Glomerular visceral epithelial cell (primary cell): ENCODE data around the gene TAOK1.
"Not testable (repeated sequence)": the region's sequence is repeated elsewhere in the genome, so short reads cannot be mapped to it uniquely, and the experiment has no call there.

Experiments used
- DNase-seq: peaks from one replicate; pipeline ENCODE4 v3.0.0-alpha.2; 2016; ENCODE audit errors: extremely low spot score

TAOK1 gene

DNA sequence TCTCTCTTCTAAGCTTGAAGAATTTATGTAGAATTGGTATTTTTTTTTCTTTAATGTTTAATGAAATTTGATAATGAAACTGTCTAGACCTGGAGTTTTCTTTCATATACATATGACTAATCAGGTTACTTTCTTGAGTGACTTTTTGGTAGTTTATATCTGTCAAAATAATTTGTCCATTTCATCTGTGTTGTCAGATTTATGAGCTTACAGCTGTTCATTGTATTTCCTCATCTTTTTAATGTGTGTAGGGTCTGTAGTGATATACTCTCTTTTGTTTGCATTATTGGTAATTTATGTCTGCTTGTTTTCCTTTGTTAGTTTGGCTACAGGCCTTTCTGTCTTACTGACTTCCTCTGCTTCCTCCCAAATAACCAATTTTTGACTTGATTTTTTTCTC lies 55.7 kb downstream of the TAOK1 start:
- DNase-seq = no peak

DNA sequence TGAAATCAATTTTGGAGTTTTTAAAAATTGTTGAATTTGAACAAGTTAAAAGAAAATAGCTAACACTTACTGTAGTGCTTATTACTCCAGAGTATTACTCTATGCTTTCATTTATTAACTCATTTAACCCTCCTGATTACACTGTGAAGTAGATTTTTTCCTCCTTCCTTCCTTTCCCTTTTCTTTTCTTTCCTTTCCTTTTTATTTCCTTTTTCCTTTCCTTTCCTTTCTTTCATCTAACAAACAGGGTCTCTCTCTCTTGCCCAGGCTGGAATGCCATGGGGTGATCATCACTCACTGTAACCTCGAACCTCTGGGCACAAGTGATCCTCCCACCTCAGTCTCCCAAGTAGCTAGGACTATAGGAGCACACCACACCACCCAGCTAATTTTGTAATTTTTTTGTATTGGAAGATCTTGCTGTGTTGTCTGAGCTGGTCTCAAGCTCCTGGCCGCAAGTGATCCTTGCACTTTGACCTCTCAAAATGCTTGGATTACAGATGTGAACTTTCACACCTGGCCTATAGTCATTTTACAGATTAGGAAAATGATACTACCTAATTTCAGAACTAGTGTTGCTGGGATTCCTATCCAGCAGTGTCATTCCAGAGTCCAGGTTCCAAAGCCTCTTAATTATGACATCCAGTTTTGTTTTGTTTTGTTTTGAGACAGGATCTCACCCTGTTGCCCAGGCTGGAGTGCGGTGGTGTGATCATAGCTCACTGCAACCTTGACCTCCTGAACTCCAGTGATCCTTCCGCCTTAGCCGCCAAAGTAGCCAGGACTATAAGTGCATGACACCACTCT lies 59.9 kb downstream of the TAOK1 start:
- no peak for DNase-seq

- DNase-seq = no peak
Observed at GRCh38 chr17:29451121-29451742, 61.1 kb downstream of the TAOK1 start.

DNA sequence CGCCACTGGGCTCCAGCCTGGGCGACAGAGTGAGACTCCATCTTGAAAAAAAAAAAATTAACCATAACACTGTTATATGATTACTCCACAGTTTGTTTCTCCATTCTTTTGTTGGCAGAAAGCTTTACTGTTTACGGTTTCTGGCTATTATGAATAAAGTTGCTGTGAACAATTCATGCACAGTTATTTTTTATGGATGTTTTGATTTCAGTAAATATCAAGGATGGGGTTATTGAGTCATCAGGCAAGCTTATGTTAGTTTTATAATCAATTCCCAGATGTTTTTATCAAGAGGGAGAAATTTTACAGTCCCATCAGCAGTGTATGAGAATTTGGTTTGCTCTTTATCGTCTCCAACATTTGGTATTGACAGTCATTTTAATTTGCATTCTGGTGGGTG lies 67.9 kb downstream of the TAOK1 start:
- DNase-seq = no peak

DNA sequence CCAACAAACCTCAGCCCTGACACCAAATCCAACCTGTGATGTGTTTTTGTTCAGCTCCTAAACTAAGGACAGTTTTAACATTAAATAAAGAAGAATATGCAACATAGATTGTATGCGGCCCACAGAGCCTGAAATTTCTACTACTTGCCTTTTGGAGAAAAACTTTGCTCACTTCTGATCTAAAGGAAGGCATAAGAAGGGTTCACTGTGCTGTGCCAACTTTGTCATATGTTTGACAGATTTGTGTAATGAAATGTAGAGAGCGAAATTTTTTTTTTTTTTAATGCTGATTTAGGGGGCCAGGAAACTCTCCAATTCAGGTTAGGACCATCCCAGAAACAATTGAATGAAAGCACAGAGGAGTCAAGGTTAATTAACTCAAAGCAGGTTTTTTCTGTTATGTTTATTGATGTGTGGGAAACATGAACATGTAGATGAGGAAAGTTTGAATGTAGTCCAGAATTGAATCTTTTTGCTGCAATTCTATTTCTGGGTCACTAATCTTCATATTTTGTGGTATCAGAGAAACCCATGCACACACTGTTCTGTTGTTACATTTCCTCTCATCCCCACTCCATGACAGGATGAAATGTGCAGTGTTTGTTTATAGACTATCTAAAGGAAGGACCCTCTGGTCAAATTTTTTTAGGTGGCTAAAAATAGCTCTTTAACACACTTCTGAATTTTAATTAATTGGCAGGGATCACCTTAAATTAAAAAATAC lies 71.5 kb downstream of the TAOK1 start:
- no peak for DNase-seq

DNA sequence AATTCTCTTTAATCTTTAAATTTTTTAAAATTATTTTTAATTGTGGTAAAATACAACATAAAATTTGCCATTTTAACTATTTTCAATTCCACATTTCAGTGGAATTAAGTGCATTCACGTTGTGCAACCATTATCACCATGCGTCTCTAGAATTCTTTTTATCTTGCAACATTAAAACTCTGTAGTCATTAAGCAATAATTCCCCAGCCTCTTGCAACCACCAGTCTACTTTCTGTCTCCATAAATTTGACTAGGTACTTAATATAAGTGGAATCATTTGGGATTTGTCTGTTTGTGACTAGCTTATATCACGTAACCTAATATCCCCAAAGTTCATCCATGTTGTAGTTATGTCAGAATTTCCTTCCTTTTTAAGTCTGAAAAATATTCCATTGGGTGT lies 79.1 kb downstream of the TAOK1 start:
- DNase-seq = no peak

GRCh38 chr17:29473437-29473836 lies 83.3 kb downstream of the TAOK1 start:
- DNase-seq = not testable (repeated sequence)

GRCh38 chr17:29474297-29474696 lies 84.1 kb downstream of the TAOK1 start:
- no peak for DNase-seq

GRCh38 chr17:29475891-29476290 lies 85.7 kb downstream of the TAOK1 start:
- DNase-seq = no peak

- not testable (repeated sequence) for DNase-seq
Observed at GRCh38 chr17:29480249-29480928, 90.2 kb downstream of the TAOK1 start.

GRCh38 chr17:29483503-29483902 lies 93.3 kb downstream of the TAOK1 start:
- DNase-seq = no peak

- no peak for DNase-seq
Observed at GRCh38 chr17:29495011-29495410, 104.8 kb downstream of the TAOK1 start.

DNA sequence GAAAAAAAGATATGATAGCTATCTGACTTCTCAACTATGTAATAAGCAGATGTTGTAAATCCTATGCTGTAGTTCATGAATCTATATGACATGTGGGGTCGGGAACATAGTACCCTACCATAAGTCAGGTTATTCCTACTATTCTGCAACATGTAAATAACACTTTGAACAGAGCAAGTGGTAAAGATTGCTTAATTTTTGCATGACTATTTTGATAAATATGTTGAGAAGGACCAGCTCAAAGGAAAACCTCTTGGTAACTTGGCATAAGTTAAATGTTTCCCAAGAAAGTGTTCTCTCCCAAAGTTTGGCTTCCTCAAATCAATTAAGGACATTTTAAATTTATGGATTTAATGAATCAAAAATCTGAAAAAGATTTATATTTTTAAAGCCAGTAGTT lies 114.5 kb downstream of the TAOK1 start:
- DNase-seq = no peak

DNA sequence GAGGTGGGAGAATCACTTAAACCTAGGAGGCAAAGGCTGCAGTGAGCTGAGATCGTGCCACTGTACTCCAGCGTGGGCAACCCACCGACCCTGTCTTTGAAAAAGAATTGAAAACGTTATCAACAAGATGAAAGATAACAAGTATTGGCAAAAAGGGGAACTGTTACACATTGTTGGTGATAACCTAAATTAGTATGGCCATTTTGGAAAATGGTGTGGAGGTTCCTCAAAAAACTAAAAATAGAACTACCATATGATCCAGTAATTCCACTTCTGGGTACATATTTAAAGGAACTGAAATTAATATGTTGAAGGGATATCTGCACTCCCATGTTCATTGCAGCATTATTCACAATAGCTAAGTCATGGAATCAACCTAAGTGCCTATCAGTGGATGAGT lies 115.7 kb downstream of the TAOK1 start:
- DNase-seq = no peak

GRCh38 chr17:29510953-29511352 lies 120.8 kb downstream of the TAOK1 start:
- DNase-seq = no peak

GRCh38 chr17:29514792-29515191 lies 124.6 kb downstream of the TAOK1 start:
- DNase-seq = no peak

GRCh38 chr17:29518359-29518758 lies 128.2 kb downstream of the TAOK1 start:
- DNase-seq = no peak

- no peak for DNase-seq
Observed at GRCh38 chr17:29524692-29525091, 134.5 kb downstream of the TAOK1 start.

GRCh38 chr17:29526322-29526721 lies 136.2 kb downstream of the TAOK1 start:
- DNase-seq = no peak

DNA sequence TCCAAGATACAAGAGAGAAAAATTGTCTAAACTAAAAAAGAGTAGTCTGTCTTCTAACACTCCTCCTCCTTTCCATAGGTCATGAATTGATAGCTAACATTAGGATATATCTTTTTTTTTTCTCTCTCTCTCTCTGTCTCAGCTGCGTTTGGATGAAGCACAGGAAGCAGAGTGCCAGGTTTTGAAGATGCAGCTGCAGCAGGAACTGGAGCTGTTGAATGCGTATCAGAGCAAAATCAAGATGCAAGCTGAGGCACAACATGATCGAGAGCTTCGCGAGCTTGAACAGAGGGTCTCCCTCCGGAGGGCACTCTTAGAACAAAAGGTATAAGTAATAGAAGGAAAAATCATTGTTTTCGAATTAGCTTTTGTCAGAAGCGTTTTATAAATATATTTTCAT lies 143.8 kb downstream of the TAOK1 start:
- DNase-seq = no peak

DNA sequence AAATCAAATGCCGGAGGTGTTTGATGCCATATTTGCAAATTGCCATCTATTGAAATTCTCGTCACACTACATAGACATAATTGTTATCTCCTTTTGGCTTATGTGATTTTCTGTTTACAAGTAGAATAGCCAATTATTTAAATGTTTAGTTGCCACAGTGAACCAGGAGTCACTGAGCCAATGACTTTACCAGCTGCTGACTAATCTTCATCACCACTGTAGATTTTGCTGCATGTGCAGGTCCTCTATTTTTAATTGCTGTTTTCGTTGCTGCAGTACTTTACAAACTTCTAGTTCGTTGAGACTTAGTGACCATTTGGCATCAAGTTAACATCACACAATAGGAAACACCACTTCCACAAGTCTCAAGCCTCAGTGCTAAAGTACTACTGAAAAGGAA lies 153.9 kb downstream of the TAOK1 start:
- DNase-seq = no peak

DNA sequence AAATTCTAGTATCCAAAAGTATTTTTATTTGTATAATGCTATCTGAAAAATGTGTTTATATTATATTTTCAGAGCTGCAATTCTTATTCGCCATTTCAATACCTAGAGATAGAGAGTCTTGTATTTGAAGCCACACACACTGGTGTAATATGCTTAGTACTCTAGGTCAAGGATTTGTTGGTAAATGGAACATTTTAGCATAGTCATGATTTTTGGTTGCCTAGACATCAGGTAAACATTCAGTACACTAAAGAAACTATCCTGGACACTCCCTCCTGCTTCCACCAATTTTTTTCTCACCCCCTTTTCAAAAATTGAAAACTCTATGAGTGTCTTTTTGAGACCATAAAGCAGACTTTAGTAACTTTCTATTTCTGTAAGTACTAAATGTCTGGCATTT lies 155.9 kb downstream of the TAOK1 start:
- DNase-seq = no peak
